ENCODE measurements around the gene YRDC.

DNA sequence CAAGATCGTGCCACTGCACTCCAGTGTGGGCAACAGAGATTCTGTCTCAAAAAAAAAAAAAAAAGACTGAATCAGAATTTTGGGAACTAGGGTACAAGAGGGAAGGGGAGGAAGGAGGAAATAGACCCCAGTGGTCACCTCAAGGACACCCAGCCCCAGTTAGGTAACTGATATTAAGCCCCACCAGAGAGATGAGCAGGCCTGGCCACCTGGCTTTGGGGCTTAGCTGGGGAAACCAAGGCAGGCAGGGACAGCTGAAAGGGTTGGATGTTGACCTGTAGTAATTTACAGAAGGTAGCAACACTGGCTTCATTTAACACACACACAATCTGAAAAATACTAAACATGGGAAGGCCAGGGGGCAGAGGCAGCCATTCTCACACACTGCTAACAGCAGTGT, 5.6 kb downstream of the YRDC start:
- TF ChIP-seq, protein P1, sequence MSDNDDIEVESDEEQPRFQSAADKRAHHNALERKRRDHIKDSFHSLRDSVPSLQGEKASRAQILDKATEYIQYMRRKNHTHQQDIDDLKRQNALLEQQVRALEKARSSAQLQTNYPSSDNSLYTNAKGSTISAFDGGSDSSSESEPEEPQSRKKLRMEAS (CRISPR knock-in tag; IDR thresholded peaks at IDR 0.05): no peak
- no peak for TF ChIP-seq TOE1 (IDR thresholded peaks at IDR 0.05; ENCODE audit: borderline replicate concordance)
- no peak for TF ChIP-seq TOE1 (CRISPR knock-in tag; IDR thresholded peaks at IDR 0.05; ENCODE audit: borderline replicate concordance, low read depth)
- no peak for TF ChIP-seq HNRNPL (IDR thresholded peaks at IDR 0.05; ENCODE audit: low read depth, low read length)
- TF ChIP-seq MTF1 (CRISPR knock-in tag; IDR thresholded peaks at IDR 0.05; ENCODE audit: borderline replicate concordance): no peak
- no peak for TF ChIP-seq SIN3A (IDR thresholded peaks at IDR 0.05; ENCODE audit: borderline replicate concordance in 2 of 2, control insufficient read depth in 1 of 2, low read depth in 2 of 2, low read length in 2 of 2)
- no peak for TF ChIP-seq MTA3 (IDR thresholded peaks at IDR 0.05; ENCODE audit: borderline replicate concordance)
- TF ChIP-seq JUN (IDR thresholded peaks at IDR 0.05; ENCODE audit: borderline replicate concordance, low read depth, low read length): no peak
- no peak for TF ChIP-seq JUN (CRISPR knock-in tag; IDR thresholded peaks at IDR 0.05; ENCODE audit: borderline replicate concordance)
- TF ChIP-seq CTCF (IDR thresholded peaks at IDR 0.05 in 2 of 3, conservative IDR thresholded peaks at IDR 0.05 in 1 of 3; ENCODE audit: insufficient read depth in 2 of 3, low read depth in 1 of 3, low read length in 3 of 3): no peak
